ENCODE measurements around the gene HDAC1.
A peak's percentile ranks its signal among the peaks of the same experiment; 100 is the strongest.

The HDAC1 gene

DNA sequence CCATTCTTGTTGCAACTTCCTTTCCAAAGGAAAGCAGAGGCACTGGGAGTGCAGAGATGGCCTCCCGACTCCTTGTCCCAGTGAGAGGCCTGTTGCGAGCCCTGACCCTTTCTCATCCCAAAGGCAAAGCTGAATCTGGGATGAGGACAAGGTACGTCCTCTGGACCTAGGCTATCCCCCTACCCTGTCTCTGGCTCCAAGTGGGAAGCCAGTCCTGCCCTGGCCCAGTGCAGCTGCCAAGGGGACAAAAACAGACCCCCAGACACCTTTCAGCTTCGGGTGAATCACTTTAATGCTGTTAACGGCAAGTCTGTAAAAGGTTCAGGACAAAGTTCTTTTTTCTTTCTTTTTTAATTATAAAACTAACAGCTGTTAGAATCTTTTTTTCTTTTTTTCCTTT lies 73.0 kb downstream of the HDAC1 start:
- DNase-seq (ENCODE audit: low read depth) = no peak
- no peak overlapping the region for H3K4me3 ChIP-seq (ENCODE audit: low read depth, low read length)
- no peak for TF ChIP-seq CTCF (conservative IDR thresholded peaks at IDR 0.05; ENCODE audit: low read depth, low read length)

DNA sequence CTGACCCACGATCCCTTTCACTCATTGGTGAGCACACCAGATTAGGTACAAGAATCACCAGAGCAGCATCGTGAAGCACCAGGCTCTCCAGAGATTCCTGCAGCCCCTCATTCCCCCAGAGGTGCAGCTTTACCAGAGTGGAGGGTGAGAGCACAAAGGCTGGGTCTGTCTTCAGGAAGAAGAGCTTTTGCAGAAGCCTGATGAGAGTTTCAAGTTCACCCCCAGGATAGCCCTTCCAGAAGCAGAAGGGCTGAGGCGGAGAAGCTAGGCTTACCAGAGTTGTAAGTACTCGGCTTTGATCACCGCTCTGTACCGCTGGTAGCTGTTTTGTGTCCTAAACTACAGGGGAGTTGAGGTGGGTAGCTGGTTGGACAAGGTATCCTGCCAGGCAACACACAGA lies 73.6 kb downstream of the HDAC1 start:
- TF ChIP-seq CTCF (conservative IDR thresholded peaks at IDR 0.05; ENCODE audit: low read depth, low read length) = no peak

DNA sequence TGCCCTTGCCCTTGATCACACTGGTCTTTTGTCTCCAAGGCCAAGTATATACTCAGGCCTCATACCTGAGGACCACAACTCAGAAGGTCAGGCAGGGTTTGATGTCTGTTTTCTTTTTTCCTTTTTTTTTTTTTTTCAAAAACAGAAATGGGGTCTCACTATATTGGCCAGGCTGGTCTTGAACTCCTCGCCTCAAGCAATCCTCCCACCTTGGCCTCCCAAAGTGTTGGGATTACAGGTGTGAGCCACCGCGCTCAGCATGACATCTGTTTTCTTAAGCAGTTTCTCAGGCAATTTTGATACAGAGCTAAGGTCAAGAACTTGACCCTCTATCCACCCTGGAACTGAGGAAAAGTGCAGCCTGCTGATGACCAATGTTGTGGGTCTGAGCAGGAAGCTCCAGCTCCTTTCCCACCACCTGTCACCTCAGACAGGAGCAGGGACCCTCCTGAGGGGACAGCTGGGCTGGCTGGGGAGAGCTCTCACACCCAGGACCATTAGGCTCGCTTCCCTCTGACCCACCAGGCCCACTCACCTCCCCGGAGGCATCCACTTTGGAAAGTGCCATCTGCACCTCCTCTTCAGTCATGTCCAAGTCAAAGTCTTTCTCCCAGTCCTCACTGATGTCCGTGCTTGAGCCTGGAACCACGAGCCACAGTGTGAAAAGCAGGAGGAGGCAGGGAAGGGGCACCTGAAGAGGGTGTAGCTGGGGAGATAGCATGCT lies 76.2 kb downstream of the HDAC1 start:
- TF ChIP-seq CTCF (conservative IDR thresholded peaks at IDR 0.05; ENCODE audit: low read depth, low read length) = no peak
- DNase-seq (ENCODE audit: low read depth) = no peak
- H3K4me3 ChIP-seq (ENCODE audit: low read depth, low read length) = no peak overlapping the region

More for the DNA sequence above, 73.6 kb downstream of the HDAC1 start:
- no peak overlapping the region for H3K4me3 ChIP-seq (ENCODE audit: low read depth, low read length)
- DNase-seq (ENCODE audit: low read depth) = no peak

GRCh38 chr1:32372149-32372756 lies 80.4 kb downstream of the HDAC1 start:
- TF ChIP-seq CTCF (conservative IDR thresholded peaks at IDR 0.05; ENCODE audit: low read depth, low read length) = peak; percentile 12
- H3K4me3 ChIP-seq (ENCODE audit: low read depth, low read length) = no peak overlapping the region
- no peak for DNase-seq (ENCODE audit: low read depth)

DNA sequence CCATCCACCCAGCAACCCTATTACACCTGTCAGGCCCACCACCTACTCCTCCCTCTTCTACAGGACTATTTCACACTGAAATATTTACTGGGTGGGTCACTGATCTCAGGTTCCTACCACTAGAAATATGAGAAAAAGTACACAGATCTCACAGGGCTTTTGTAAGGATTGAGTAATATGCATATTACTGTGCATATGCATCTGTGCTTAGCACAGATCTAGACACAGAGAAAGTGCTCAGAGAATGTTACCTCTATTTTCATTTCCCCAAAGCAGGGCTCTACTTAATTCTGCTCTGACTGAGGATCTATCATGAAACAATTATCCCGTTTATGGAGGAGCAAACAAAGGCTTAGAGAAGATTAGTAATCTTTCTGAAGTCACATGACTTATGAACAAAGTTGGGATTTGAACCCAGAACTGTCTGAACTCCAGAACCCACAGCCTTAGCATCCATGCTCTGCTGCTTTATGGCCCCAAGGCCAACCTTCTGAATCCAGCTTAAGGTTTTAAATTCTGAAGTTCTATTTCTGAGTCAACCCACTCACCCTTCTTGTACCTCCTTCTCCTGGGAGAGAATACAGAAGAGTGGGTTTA lies 82.2 kb downstream of the HDAC1 start:
- DNase-seq (ENCODE audit: low read depth) = no peak
- TF ChIP-seq CTCF (conservative IDR thresholded peaks at IDR 0.05; ENCODE audit: low read depth, low read length) = no peak
- no peak overlapping the region for H3K4me3 ChIP-seq (ENCODE audit: low read depth, low read length)

- no peak for DNase-seq (ENCODE audit: low read depth)
- no peak for TF ChIP-seq CTCF (conservative IDR thresholded peaks at IDR 0.05; ENCODE audit: low read depth, low read length)
- no peak overlapping the region for H3K4me3 ChIP-seq (ENCODE audit: low read depth, low read length)
These were observed 84.3 kb downstream of the HDAC1 start for GRCh38 chr1:32376199-32376598.

Data from choroid plexus epithelial cell (primary cell).